ENCODE measurements around the gene FBXO10. TPM values are rescaled to one million over a fixed set of nuclear protein-coding genes. Genes with fewer than 3 reads are reported as not detected.
A peak's percentile ranks its signal among the peaks of the same experiment; 100 is the strongest.

The FBXO10 gene
- total RNA-seq, 1 experiment from 2014 or later: 14.0 TPM

DNA sequence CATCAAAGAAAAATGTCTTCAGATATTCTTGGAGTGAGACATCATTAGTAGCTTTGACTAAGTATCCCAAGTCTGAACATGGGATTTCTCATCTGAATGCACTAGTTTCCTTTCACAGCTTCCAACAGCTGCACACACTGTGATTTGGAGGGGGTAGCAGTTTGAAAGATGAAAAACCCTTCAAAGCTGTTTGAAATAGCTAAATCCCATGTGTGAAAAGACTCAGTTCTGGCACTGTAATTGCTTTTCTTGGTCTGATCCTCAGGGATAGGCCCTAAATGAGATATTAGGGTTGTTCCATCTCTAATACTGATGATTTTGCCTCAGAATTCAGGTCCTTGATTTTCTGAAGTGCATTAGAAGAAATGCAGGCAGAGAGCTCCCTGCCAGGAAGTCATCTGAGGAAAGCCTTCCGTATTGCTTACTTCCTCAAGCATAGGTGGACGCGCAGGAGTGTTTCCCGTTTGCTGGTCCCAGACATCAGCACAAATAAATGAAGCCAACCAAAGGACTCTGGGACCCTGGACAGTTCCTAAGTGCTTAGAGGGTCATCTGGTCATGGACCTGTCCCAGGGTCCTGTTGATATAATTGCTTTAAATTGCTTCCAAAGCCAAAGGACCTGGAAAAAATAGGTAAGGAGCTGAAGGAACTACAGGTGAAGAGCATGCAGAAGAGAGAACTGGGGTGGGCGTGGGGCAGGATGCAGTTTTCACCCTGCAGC is 49.0 kb upstream of the FBXO10 start (continued):
- TF ChIP-seq TCF7 (CRISPR knock-in tag; IDR thresholded peaks at IDR 0.05; ENCODE audit: low read depth): no peak
- TF ChIP-seq GRHL2 (CRISPR knock-in tag; IDR thresholded peaks at IDR 0.05; ENCODE audit: insufficient replicate concordance, severe bottlenecking): no peak
- TF ChIP-seq, protein P1, sequence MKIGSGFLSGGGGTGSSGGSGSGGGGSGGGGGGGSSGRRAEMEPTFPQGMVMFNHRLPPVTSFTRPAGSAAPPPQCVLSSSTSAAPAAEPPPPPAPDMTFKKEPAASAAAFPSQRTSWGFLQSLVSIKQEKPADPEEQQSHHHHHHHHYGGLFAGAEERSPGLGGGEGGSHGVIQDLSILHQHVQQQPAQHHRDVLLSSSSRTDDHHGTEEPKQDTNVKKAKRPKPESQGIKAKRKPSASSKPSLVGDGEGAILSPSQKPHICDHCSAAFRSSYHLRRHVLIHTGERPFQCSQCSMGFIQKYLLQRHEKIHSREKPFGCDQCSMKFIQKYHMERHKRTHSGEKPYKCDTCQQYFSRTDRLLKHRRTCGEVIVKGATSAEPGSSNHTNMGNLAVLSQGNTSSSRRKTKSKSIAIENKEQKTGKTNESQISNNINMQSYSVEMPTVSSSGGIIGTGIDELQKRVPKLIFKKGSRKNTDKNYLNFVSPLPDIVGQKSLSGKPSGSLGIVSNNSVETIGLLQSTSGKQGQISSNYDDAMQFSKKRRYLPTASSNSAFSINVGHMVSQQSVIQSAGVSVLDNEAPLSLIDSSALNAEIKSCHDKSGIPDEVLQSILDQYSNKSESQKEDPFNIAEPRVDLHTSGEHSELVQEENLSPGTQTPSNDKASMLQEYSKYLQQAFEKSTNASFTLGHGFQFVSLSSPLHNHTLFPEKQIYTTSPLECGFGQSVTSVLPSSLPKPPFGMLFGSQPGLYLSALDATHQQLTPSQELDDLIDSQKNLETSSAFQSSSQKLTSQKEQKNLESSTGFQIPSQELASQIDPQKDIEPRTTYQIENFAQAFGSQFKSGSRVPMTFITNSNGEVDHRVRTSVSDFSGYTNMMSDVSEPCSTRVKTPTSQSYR (CRISPR knock-in tag; IDR thresholded peaks at IDR 0.05): no peak
- no peak for TF ChIP-seq IRF2 (CRISPR knock-in tag; IDR thresholded peaks at IDR 0.05; ENCODE audit: borderline replicate concordance, low read depth)
- TF ChIP-seq ZNF121 (CRISPR knock-in tag; IDR thresholded peaks at IDR 0.05): no peak
- TF ChIP-seq NR1H2 (CRISPR knock-in tag; IDR thresholded peaks at IDR 0.05): no peak

GRCh38 chr9:37624073-37624472 is 47.9 kb upstream of the FBXO10 start:
- peak; percentile 63 for ATAC-seq

GRCh38 chr9:37623267-37623666 is 47.1 kb upstream of the FBXO10 start:
- TF ChIP-seq, protein P2, sequence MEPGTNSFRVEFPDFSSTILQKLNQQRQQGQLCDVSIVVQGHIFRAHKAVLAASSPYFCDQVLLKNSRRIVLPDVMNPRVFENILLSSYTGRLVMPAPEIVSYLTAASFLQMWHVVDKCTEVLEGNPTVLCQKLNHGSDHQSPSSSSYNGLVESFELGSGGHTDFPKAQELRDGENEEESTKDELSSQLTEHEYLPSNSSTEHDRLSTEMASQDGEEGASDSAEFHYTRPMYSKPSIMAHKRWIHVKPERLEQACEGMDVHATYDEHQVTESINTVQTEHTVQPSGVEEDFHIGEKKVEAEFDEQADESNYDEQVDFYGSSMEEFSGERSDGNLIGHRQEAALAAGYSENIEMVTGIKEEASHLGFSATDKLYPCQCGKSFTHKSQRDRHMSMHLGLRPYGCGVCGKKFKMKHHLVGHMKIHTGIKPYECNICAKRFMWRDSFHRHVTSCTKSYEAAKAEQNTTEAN (CRISPR knock-in tag; IDR thresholded peaks at IDR 0.05): no peak
- TF ChIP-seq SMAD4 (CRISPR knock-in tag; IDR thresholded peaks at IDR 0.05) (no peak), PREB (CRISPR knock-in tag; IDR thresholded peaks at IDR 0.05; ENCODE audit: borderline replicate concordance) (no peak)
- TF ChIP-seq, protein P3, sequence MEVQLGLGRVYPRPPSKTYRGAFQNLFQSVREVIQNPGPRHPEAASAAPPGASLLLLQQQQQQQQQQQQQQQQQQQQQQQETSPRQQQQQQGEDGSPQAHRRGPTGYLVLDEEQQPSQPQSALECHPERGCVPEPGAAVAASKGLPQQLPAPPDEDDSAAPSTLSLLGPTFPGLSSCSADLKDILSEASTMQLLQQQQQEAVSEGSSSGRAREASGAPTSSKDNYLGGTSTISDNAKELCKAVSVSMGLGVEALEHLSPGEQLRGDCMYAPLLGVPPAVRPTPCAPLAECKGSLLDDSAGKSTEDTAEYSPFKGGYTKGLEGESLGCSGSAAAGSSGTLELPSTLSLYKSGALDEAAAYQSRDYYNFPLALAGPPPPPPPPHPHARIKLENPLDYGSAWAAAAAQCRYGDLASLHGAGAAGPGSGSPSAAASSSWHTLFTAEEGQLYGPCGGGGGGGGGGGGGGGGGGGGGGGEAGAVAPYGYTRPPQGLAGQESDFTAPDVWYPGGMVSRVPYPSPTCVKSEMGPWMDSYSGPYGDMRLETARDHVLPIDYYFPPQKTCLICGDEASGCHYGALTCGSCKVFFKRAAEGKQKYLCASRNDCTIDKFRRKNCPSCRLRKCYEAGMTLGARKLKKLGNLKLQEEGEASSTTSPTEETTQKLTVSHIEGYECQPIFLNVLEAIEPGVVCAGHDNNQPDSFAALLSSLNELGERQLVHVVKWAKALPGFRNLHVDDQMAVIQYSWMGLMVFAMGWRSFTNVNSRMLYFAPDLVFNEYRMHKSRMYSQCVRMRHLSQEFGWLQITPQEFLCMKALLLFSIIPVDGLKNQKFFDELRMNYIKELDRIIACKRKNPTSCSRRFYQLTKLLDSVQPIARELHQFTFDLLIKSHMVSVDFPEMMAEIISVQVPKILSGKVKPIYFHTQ (CRISPR knock-in tag; IDR thresholded peaks at IDR 0.05): no peak
- TF ChIP-seq, protein P4, sequence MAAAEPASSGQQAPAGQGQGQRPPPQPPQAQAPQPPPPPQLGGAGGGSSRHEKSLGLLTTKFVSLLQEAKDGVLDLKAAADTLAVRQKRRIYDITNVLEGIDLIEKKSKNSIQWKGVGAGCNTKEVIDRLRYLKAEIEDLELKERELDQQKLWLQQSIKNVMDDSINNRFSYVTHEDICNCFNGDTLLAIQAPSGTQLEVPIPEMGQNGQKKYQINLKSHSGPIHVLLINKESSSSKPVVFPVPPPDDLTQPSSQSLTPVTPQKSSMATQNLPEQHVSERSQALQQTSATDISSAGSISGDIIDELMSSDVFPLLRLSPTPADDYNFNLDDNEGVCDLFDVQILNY (CRISPR knock-in tag; IDR thresholded peaks at IDR 0.05): no peak
- no peak for DNase-seq (ENCODE audit: low spot score)
- CTCF ChIA-PET: interaction anchor here (0.9 kb wide), 1 partner anchor 17 kb away, joined by 3 read pairs; no protein-coding TSS in a partner anchor
- H3K27me3 Mint-ChIP-seq (ENCODE audit: low read depth): no peaks in the 10 kb centered on the region; the same call in 1 of the 2 replicates
- POLR2A ChIA-PET: no interaction called here
- no peaks in the 10 kb centered on the region for H3K9me3 Mint-ChIP-seq
- H3K4me1 Mint-ChIP-seq: peaks cover 26% of the 10 kb centered on the region
- H3K4me3 Mint-ChIP-seq: no peak overlapping the region
- H3K27ac Mint-ChIP-seq: no peak overlapping the region
- ATAC-seq: no peak
- H3K36me3 Mint-ChIP-seq: no peaks in the 10 kb centered on the region

More at GRCh38 chr9:37624073-37624472, 47.9 kb upstream of the FBXO10 start:
- Mint-ChIP-seq H3K27me3 (ENCODE audit: low read depth) (no peaks in the 10 kb centered on the region; the same call in 1 of the 2 replicates), H3K27ac (no peak overlapping the region), H3K36me3 (no peaks in the 10 kb centered on the region), H3K4me3 (no peak overlapping the region), H3K9me3 (no peaks in the 10 kb centered on the region), H3K4me1 (peaks cover 26% of the 10 kb centered on the region)
- TF ChIP-seq ELF4 (CRISPR knock-in tag; IDR thresholded peaks at IDR 0.05; ENCODE audit: low read depth) (no peak), ZNF138 (CRISPR knock-in tag; conservative IDR thresholded peaks at IDR 0.05) (no peak), CREB1 (CRISPR knock-in tag; IDR thresholded peaks at IDR 0.05) (no peak), ZNF219 (CRISPR knock-in tag; IDR thresholded peaks at IDR 0.05; ENCODE audit: borderline replicate concordance) (no peak)
- TF ChIP-seq, protein P5, sequence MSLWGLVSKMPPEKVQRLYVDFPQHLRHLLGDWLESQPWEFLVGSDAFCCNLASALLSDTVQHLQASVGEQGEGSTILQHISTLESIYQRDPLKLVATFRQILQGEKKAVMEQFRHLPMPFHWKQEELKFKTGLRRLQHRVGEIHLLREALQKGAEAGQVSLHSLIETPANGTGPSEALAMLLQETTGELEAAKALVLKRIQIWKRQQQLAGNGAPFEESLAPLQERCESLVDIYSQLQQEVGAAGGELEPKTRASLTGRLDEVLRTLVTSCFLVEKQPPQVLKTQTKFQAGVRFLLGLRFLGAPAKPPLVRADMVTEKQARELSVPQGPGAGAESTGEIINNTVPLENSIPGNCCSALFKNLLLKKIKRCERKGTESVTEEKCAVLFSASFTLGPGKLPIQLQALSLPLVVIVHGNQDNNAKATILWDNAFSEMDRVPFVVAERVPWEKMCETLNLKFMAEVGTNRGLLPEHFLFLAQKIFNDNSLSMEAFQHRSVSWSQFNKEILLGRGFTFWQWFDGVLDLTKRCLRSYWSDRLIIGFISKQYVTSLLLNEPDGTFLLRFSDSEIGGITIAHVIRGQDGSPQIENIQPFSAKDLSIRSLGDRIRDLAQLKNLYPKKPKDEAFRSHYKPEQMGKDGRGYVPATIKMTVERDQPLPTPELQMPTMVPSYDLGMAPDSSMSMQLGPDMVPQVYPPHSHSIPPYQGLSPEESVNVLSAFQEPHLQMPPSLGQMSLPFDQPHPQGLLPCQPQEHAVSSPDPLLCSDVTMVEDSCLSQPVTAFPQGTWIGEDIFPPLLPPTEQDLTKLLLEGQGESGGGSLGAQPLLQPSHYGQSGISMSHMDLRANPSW (CRISPR knock-in tag; conservative IDR thresholded peaks at IDR 0.05; ENCODE audit: low read depth): no peak
- TF ChIP-seq, protein P6, sequence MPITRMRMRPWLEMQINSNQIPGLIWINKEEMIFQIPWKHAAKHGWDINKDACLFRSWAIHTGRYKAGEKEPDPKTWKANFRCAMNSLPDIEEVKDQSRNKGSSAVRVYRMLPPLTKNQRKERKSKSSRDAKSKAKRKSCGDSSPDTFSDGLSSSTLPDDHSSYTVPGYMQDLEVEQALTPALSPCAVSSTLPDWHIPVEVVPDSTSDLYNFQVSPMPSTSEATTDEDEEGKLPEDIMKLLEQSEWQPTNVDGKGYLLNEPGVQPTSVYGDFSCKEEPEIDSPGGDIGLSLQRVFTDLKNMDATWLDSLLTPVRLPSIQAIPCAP (CRISPR knock-in tag; IDR thresholded peaks at IDR 0.05): no peak
- TF ChIP-seq, protein P4 (CRISPR knock-in tag; IDR thresholded peaks at IDR 0.05): no peak
- ChIA-PET CTCF (interaction anchor here (0.9 to 4.2 kb wide), 2 partner anchors 18 to 44 kb away, joined by 3 to 16 read pairs; no protein-coding TSS in a partner anchor), POLR2A (no interaction called here)
- DNase-seq (ENCODE audit: low spot score): no peak

Data from WTC11 (cell line).